Measurements from ENCODE around the gene ATP8B4.

ATP8B4 gene

DNA sequence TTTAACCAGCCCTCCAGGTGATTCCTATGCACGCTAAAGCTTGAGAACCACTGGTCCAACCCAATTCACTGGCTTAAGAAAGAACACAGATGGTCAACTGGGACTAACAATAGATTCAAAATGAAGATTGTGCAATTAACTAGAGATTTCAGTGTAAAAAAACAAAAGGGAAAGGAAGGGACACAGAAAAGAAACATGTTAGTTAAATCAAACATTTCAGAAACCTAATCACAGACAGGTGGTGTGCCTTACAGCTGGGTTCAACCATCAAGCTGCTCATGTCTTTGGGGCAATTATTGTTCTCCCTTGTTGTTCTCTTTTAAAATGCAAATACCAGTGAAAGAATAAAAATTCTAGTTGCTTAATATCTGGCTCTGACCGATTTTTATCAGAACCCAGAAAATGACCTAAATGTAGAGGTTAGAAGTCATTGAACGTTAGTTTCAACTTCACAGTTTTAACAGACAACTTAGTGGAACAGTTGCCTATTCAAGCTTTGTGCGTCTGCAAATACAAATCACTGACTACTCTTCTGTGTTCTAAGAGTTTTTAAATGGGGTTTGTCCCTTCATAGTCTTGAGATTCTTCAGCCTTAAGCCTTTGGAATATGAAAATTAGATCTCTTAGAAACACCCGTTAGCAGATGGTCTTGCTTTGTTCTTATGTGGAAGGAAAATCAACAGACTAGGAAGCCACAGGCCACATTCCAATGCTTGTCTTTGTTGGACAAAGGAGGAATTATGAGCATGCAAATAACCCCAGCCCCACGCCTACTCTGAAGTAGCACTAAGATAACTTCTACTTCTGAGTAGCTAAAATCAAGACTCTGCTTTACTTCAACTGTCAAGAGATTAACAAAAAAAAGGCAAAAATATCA is 223.4 kb downstream of the ATP8B4 start:
- no peak overlapping the region for H3K4me3 ChIP-seq (ENCODE audit: low read length)
- DNase-seq (ENCODE audit: low read depth): peak; percentile 88

DNA sequence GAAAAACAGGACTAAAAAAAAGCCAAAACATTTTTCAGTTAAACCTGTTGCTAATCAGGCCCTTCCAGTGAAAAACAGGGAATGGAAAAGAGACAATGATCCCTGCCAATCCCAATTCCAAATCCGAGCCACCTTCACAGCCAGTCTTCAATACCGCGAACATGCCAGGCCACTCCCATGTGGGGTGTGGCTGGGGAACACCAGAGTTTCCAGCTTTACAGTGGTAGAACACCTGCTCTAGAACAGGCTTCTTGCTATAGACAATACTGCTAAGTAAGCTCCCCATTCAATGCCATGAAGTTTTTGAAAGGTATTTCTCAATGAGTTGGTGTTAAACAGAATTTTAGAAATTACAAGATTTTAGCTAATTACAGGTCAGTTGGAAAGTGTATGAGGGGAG is 228.3 kb downstream of the ATP8B4 start:
- TF ChIP-seq, protein P1, sequence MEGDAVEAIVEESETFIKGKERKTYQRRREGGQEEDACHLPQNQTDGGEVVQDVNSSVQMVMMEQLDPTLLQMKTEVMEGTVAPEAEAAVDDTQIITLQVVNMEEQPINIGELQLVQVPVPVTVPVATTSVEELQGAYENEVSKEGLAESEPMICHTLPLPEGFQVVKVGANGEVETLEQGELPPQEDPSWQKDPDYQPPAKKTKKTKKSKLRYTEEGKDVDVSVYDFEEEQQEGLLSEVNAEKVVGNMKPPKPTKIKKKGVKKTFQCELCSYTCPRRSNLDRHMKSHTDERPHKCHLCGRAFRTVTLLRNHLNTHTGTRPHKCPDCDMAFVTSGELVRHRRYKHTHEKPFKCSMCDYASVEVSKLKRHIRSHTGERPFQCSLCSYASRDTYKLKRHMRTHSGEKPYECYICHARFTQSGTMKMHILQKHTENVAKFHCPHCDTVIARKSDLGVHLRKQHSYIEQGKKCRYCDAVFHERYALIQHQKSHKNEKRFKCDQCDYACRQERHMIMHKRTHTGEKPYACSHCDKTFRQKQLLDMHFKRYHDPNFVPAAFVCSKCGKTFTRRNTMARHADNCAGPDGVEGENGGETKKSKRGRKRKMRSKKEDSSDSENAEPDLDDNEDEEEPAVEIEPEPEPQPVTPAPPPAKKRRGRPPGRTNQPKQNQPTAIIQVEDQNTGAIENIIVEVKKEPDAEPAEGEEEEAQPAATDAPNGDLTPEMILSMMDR (conservative IDR thresholded peaks at IDR 0.05; ENCODE audit: low read length): no peak
- no peak overlapping the region for H3K4me3 ChIP-seq (ENCODE audit: low read length)
- DNase-seq (ENCODE audit: low read depth): no peak

More for the DNA sequence above, 223.4 kb downstream of the ATP8B4 start:
- TF ChIP-seq, protein P1 (conservative IDR thresholded peaks at IDR 0.05; ENCODE audit: low read length): no peak

DNA sequence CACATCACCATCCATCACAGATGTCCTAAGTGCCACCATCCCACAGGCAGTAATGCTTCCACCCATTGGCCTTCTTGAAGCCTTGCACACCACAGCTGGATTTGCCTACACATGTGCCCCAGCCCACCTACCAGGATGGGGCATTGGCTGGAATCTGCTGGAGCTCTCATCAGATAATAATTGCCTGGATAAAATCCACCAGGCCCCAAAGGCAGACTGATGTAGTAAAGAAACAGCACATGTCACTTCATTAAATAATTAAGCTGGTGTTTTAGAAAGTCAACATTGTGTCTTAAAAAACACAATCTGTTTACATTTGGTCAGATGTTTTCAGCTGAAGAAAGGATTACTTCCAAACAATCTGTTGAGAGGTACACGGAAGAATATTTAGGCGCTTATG is 229.5 kb downstream of the ATP8B4 start:
- H3K4me3 ChIP-seq (ENCODE audit: low read length): no peak overlapping the region
- TF ChIP-seq, protein P1 (conservative IDR thresholded peaks at IDR 0.05; ENCODE audit: low read length): no peak
- no peak for DNase-seq (ENCODE audit: low read depth)

DNA sequence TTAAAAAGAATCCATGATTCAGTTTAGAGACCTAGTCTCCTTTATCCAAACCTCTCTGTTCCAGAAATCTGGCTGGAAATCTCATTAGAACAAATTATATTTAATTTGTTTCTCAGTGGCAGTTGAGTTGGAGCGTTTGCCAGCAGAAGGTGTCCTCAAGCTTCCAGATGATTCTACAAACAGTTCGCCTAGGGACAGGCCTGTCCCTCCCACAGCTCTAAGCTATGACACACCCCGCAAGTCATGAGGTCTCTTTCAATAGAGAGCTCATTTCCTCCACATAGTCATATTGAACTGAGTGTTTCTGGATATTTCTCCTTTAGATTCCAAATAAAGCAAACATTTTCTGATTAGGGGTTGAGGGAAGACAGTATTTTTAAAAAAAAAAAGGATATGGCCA is 230.3 kb downstream of the ATP8B4 start:
- peak; percentile 17 for DNase-seq (ENCODE audit: low read depth)
- H3K4me3 ChIP-seq (ENCODE audit: low read length): no peak overlapping the region
- TF ChIP-seq, protein P1 (conservative IDR thresholded peaks at IDR 0.05; ENCODE audit: low read length): no peak

DNA sequence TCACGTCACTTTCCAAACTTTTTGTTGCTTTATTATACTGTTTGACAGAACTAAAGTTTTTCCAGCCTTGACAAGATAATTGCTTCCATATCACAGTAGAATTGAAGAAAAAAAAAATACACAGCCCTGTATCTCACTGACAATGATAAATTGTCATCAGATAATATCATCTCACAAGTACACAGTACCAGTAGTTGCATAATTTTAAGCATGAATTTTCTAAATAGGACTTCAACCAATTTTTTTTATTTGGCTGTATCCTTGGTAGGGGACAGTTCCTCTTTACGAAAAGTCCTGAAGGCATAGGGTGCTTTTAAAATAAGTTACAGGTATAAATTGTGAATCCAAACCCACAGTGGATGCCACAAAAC is 230.7 kb downstream of the ATP8B4 start:
- no peak overlapping the region for H3K4me3 ChIP-seq (ENCODE audit: low read length)
- TF ChIP-seq, protein P1 (conservative IDR thresholded peaks at IDR 0.05; ENCODE audit: low read length): no peak
- peak; percentile 23 for DNase-seq (ENCODE audit: low read depth)

DNA sequence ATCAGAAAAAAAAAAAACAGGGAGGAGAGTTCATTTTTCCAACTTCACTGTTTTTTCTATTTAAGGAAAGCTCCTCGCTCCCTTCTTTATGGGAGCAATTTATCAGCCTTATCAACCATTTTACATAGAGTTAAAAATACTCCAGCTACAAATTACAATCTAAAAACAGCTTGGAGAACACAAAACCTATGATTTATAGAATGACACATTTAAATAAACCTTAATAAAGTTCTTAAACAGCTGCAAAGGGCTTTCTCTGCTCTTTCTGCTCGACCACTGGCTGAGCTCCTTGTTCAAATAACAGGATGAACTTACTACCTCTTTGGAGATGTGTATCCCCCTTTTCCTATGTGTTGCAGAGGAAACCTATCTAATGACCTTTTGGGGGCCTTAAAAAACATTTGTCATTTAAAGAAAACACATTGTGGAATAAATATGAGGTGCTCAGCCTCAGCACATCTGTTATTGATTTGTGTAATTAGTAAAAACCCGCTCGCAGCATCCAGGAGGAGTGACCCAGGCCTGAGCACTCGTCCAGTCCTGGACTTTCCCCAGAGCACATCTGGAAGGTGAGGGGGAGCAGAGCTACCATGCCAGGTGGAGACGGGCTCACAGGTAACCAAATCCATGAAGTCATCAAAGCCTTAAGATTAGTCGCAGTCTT is 231.2 kb downstream of the ATP8B4 start:
- H3K4me3 ChIP-seq (ENCODE audit: low read length): no peak overlapping the region
- TF ChIP-seq, protein P1 (conservative IDR thresholded peaks at IDR 0.05; ENCODE audit: low read length): no peak

DNA sequence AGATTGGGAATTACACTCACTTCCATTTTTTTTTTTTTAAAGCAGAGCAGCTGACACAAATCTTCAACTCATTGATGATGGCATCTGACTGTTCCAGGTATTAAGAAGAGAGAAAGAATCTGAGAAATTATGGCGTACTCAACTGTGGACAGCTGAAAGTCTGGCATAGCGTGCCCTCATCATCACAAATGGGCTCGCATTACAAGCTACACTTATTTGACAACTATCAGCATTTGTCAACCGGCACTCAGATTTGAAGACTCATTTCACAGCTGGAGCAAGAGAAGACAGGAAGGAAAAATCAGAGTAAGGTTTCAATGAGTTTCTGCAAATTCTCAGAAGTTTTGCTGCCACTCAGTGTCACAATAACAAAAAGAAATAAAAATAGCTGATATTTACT is 235.9 kb downstream of the ATP8B4 start:
- H3K4me3 ChIP-seq (ENCODE audit: low read length): no peak overlapping the region
- DNase-seq (ENCODE audit: low read depth): no peak
- TF ChIP-seq, protein P1 (conservative IDR thresholded peaks at IDR 0.05; ENCODE audit: low read length): no peak

More for the DNA sequence above, 231.2 kb downstream of the ATP8B4 start:
- DNase-seq (ENCODE audit: low read depth): peak; percentile 36

Data from AG10803 (cell line).